Measurements from ENCODE around the gene BIN1. TPM values are rescaled to one million over a fixed set of nuclear protein-coding genes. Genes with fewer than 3 reads are reported as not detected.

Gene BIN1
- total RNA-seq, 1 experiment from 2014 or later = 42.5 TPM

- TF ChIP-seq, protein P1, sequence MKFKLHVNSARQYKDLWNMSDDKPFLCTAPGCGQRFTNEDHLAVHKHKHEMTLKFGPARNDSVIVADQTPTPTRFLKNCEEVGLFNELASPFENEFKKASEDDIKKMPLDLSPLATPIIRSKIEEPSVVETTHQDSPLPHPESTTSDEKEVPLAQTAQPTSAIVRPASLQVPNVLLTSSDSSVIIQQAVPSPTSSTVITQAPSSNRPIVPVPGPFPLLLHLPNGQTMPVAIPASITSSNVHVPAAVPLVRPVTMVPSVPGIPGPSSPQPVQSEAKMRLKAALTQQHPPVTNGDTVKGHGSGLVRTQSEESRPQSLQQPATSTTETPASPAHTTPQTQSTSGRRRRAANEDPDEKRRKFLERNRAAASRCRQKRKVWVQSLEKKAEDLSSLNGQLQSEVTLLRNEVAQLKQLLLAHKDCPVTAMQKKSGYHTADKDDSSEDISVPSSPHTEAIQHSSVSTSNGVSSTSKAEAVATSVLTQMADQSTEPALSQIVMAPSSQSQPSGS (CRISPR knock-in tag; IDR thresholded peaks at IDR 0.05; ENCODE audit: borderline replicate concordance, low read depth) = no peak
These were observed 43.0 kb downstream of the BIN1 start (continued) for GRCh38 chr2:127063701-127064590.

DNA sequence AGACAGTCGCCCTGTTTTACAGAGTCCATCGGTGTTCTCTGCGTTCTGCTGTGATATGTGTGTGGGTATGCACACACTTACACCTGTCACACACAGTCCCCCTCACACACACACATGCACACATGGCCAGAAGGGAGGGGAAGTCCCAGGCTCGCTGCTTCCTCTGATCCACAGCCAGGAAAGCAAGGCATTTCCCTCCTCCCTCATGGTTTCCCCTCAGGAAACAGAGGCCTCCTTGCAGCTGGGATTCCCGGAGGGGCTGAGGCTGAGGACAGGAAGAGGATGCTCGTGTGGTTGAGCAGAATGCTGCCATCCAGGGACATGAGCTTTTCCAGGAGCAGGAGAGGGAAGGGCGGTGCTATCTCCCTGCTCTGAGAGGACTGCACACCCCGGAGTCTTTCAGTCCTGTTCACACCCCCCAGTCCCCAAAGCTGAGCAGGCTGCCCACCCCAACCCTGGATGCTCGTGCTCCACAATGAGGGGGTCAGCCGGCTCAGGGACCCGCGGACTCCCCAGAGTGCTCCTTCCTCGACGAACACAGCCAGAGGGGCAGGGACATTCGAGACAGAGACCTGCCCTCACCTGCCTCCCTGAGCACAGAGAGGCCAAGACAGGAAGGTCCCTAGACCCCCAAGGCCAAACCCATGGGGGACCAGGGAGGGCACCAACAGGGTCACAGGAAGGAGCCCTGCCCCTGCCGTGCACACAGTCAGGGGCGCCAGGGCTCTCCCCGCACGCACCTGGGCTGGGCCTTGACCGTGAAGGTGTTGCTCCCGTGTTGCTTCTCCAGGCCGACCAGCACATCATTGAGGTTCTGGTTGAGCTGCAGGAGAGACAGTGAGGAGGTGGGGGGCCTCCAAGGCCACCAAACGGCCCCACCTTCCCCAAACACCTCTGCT lies 45.3 kb downstream of the BIN1 start:
- ChIA-PET CTCF (interaction anchor here (1.5 kb wide), 1 partner anchor 96 kb away, joined by 5 read pairs; no protein-coding TSS in a partner anchor), POLR2A (no interaction called here)

DNA sequence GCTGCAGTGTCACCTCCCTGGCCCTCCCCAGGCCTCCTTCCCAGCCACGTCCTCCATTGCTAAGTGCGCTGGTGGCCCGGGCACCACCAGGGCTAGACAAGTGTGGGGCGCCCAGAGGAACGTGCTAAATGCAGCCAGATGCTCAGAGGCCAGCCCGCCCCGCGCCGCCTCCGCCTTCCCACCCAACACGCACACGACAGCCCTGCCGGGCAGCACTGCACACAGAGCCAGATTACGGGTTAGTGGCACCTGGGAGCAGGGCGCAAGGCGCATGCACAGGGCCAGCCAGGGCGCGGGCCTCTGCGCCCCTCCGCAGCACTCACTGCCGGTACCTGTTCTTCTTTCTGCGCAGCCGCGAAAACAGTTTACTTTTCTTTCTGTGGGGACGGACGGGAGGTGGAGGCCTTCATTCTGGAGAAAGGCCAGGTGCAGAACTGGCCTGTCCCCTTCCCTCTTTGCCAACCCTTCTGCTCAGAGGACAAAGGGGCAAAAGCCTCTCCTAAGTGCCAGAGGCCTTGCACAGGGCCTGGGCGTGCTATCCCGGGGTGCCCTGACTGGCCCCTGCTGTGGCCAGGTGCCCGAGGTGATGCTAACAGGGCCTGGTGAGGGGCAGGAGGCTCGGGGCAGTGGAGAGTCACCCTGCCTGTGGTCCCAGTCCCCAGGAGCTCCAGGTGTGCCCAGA lies 46.5 kb downstream of the BIN1 start:
- CTCF ChIA-PET = no interaction called here
- H3K4me3 Mint-ChIP-seq = no peak overlapping the region
- ATAC-seq (no peak), DNase-seq (ENCODE audit: low spot score) (no peak)
- POLR2A ChIA-PET = no interaction called here
- no peaks in the 10 kb centered on the region for H3K27me3 Mint-ChIP-seq (ENCODE audit: low read depth)
- H3K4me1 Mint-ChIP-seq = peaks cover 2% of the 10 kb centered on the region; the same call in 1 of the 2 replicates
- H3K36me3 Mint-ChIP-seq = peaks cover 3% of the 10 kb centered on the region
- H3K27ac Mint-ChIP-seq = no peak overlapping the region
- H3K9me3 Mint-ChIP-seq = no peaks in the 10 kb centered on the region
- TF ChIP-seq GRHL2 (CRISPR knock-in tag; IDR thresholded peaks at IDR 0.05; ENCODE audit: insufficient replicate concordance, severe bottlenecking) = no peak
- TF ChIP-seq GTF2I (CRISPR knock-in tag; conservative IDR thresholded peaks at IDR 0.05) = no peak
- no peak for TF ChIP-seq PRRX2 (CRISPR knock-in tag; IDR thresholded peaks at IDR 0.05)
- no peak for TF ChIP-seq CDX4 (CRISPR knock-in tag; IDR thresholded peaks at IDR 0.05; ENCODE audit: borderline replicate concordance)
- no peak for TF ChIP-seq TP53 (CRISPR knock-in tag; IDR thresholded peaks at IDR 0.05)
- TF ChIP-seq STAT6 (CRISPR knock-in tag; conservative IDR thresholded peaks at IDR 0.05; ENCODE audit: low read depth) = no peak
- TF ChIP-seq ZNF232 (CRISPR knock-in tag; IDR thresholded peaks at IDR 0.05) = no peak
- TF ChIP-seq, protein P2, sequence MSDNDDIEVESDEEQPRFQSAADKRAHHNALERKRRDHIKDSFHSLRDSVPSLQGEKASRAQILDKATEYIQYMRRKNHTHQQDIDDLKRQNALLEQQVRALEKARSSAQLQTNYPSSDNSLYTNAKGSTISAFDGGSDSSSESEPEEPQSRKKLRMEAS (CRISPR knock-in tag; IDR thresholded peaks at IDR 0.05) = no peak
- TF ChIP-seq NFYB (CRISPR knock-in tag; conservative IDR thresholded peaks at IDR 0.05; ENCODE audit: low read depth) = no peak
- no peak for TF ChIP-seq TEAD1 (CRISPR knock-in tag; IDR thresholded peaks at IDR 0.05)
- no peak for TF ChIP-seq NFATC4 (CRISPR knock-in tag; IDR thresholded peaks at IDR 0.05)
- TF ChIP-seq ELF4 (CRISPR knock-in tag; IDR thresholded peaks at IDR 0.05; ENCODE audit: low read depth) = no peak
- no peak for TF ChIP-seq SMAD4 (CRISPR knock-in tag; IDR thresholded peaks at IDR 0.05)

More for the DNA sequence above, 45.3 kb downstream of the BIN1 start:
- TF ChIP-seq NR1H2 (CRISPR knock-in tag; IDR thresholded peaks at IDR 0.05) = no peak
- TF ChIP-seq, protein P3, sequence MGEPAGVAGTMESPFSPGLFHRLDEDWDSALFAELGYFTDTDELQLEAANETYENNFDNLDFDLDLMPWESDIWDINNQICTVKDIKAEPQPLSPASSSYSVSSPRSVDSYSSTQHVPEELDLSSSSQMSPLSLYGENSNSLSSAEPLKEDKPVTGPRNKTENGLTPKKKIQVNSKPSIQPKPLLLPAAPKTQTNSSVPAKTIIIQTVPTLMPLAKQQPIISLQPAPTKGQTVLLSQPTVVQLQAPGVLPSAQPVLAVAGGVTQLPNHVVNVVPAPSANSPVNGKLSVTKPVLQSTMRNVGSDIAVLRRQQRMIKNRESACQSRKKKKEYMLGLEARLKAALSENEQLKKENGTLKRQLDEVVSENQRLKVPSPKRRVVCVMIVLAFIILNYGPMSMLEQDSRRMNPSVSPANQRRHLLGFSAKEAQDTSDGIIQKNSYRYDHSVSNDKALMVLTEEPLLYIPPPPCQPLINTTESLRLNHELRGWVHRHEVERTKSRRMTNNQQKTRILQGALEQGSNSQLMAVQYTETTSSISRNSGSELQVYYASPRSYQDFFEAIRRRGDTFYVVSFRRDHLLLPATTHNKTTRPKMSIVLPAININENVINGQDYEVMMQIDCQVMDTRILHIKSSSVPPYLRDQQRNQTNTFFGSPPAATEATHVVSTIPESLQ (CRISPR knock-in tag; IDR thresholded peaks at IDR 0.05) = no peak
- TF ChIP-seq, protein P4, sequence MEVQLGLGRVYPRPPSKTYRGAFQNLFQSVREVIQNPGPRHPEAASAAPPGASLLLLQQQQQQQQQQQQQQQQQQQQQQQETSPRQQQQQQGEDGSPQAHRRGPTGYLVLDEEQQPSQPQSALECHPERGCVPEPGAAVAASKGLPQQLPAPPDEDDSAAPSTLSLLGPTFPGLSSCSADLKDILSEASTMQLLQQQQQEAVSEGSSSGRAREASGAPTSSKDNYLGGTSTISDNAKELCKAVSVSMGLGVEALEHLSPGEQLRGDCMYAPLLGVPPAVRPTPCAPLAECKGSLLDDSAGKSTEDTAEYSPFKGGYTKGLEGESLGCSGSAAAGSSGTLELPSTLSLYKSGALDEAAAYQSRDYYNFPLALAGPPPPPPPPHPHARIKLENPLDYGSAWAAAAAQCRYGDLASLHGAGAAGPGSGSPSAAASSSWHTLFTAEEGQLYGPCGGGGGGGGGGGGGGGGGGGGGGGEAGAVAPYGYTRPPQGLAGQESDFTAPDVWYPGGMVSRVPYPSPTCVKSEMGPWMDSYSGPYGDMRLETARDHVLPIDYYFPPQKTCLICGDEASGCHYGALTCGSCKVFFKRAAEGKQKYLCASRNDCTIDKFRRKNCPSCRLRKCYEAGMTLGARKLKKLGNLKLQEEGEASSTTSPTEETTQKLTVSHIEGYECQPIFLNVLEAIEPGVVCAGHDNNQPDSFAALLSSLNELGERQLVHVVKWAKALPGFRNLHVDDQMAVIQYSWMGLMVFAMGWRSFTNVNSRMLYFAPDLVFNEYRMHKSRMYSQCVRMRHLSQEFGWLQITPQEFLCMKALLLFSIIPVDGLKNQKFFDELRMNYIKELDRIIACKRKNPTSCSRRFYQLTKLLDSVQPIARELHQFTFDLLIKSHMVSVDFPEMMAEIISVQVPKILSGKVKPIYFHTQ (CRISPR knock-in tag; IDR thresholded peaks at IDR 0.05) = no peak
- no peak for TF ChIP-seq CBFB (CRISPR knock-in tag; IDR thresholded peaks at IDR 0.05; ENCODE audit: low read depth)
- Mint-ChIP-seq H3K36me3 (peaks cover 3% of the 10 kb centered on the region), H3K27ac (no peak overlapping the region), H3K4me1 (peaks cover 2% of the 10 kb centered on the region; the same call in 1 of the 2 replicates), H3K4me3 (no peak overlapping the region), H3K27me3 (ENCODE audit: low read depth) (no peaks in the 10 kb centered on the region), H3K9me3 (no peaks in the 10 kb centered on the region)
- no peak for DNase-seq (ENCODE audit: low spot score)
- ATAC-seq = no peak
